ENCODE data around the gene CYP27B1. TPM values are rescaled to one million over a fixed set of nuclear protein-coding genes. Genes with fewer than 3 reads are reported as not detected.
A peak's percentile ranks its signal among the peaks of the same experiment; 100 is the strongest.

Gene CYP27B1
- total and polyA plus RNA-seq, 8 donors, result 0.56 to 3.1 (median 1.4) TPM; not detected in 1

DNA sequence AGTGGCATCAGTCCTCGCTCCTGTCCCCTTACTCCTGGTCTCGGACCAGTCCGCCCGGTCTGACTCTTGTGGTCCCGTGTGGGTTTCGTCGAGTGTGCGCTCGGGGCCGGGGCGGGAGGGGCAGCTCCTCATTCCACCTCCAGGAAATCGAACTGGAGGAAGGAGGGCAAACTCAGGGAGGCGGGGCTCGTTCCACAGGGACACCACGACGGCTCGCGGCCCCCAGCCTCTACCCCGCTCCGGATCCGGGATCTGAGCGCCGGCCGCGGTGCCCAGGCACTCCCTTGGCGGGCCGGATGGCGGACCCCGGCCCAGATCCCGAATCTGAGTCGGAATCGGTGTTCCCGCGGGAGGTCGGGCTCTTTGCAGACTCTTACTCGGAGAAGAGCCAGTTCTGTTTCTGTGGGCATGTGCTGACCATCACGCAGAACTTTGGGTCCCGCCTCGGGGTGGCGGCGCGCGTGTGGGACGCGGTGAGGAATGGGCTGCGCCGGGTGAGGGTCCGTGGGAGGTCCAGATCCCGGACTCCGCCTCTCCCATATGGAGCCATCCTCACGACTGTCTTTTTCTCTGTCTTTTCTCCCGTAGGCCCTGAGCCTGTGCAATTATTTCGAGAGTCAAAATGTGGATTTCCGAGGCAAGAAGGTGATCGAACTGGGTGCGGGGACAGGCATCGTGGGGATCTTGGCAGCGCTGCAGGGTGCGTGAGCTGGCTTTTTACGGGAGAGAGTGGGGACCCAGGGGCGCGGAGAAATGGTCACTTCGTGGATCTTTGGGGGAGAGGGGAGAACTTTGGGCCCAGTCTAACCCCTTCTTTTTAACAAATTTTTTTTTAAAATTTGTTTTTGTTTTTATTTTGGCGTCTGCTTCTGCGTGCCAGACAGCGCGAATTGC is 5.8 kb upstream of the CYP27B1 start, which contains the start of gene EEF1AKMT3:
Gene EEF1AKMT3 (plus strand): TSS at position 186 of the 894 bp plus-strand sequence. CDS start 111 bp downstream, at position 297.
- Histone ChIP-seq H3K36me3 (peaks cover 0 to 44% (median 37%) of the 10 kb centered on the region in 4 donors), H3K27ac (peak within 1 kb of the TSS; percentile 92 to 96 (median 93)), H3K4me1 (peaks cover 15 to 27% (median 24%) of the 10 kb centered on the region in 4 donors), H3K27me3 (peaks cover 0 to under 1% (median under 1%) of the 10 kb centered on the region in 3 donors), H3K9me3 (no peaks in the 10 kb centered on the region), H3K4me3 (peak within 1 kb of the TSS; percentile 57 to 95 (median 76))
- TF ChIP-seq POLR2A (IDR thresholded peaks at IDR 0.05) (no peak), POLR2AphosphoS5 (IDR thresholded peaks at IDR 0.05) (no peak), EP300 (IDR thresholded peaks at IDR 0.05) (no peak)
- WGBS, 5 donors, result 1 to 3% (median 2%) methylated on average over 33 to 67 of the region's 67 CpGs
- intact Hi-C loops (cut with DNase I; ENCODE audit: low total_unique reads), result no loop called here
- DNase-seq, result peak; percentile 70 to 83

DNA sequence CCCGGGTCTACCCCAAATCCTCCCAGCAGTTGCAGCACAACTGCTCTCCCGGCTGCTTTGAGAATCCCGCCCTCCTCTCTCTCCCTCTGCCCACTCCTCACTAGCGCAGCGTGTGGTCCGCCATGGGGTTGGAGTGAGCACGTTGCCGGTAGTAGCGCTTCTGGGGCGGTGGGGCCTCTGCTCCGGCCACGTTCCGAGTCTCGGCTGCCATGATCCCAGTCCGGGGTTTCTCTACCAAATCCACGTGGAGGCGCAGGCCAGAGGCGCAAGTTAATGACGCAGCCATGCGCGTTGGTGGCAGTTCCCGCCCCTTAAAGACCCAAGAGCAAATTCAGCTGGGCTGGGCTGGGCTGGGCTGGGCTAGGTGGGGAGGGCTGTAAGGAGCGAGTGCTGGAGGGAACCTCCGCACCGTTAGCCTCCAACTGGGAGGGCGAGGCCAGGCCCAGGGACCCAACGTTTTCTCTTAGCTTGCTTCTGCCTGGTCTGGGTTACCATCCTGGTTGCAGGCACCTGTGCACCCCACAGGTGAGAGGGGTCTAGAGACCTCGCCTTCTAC is 5.1 kb upstream of the CYP27B1 start, which contains the start of gene METTL1:
Gene METTL1 (minus strand): TSS at position 233 of the 556 bp plus-strand sequence. CDS start 22 bp downstream, at position 211.
- Histone ChIP-seq H3K27ac (peak within 1 kb of the TSS; percentile 92 to 96 (median 93)), H3K4me1 (peaks cover 17 to 29% (median 28%) of the 10 kb centered on the region in 4 donors), H3K36me3 (peaks cover 0 to 44% (median 37%) of the 10 kb centered on the region in 4 donors), H3K4me3 (peak within 1 kb of the TSS; percentile 57 to 95 (median 76)), H3K9me3 (no peaks in the 10 kb centered on the region), H3K27me3 (peaks cover 0 to 8% (median 8%) of the 10 kb centered on the region in 3 donors)
- intact Hi-C loops (cut with DNase I; ENCODE audit: low total_unique reads), result no loop called here
- peak; percentile 95 to 99 for DNase-seq
- WGBS, 5 donors, result 0 to 1% (median 0%) methylated on average over 24 to 28 of the region's 28 CpGs
- TF ChIP-seq POLR2AphosphoS5 (IDR thresholded peaks at IDR 0.05) (peak; percentile 41 to 92 (median 62)), EP300 (IDR thresholded peaks at IDR 0.05) (no peak), POLR2A (IDR thresholded peaks at IDR 0.05) (no peak)
- TF ChIP-seq, protein P1, sequence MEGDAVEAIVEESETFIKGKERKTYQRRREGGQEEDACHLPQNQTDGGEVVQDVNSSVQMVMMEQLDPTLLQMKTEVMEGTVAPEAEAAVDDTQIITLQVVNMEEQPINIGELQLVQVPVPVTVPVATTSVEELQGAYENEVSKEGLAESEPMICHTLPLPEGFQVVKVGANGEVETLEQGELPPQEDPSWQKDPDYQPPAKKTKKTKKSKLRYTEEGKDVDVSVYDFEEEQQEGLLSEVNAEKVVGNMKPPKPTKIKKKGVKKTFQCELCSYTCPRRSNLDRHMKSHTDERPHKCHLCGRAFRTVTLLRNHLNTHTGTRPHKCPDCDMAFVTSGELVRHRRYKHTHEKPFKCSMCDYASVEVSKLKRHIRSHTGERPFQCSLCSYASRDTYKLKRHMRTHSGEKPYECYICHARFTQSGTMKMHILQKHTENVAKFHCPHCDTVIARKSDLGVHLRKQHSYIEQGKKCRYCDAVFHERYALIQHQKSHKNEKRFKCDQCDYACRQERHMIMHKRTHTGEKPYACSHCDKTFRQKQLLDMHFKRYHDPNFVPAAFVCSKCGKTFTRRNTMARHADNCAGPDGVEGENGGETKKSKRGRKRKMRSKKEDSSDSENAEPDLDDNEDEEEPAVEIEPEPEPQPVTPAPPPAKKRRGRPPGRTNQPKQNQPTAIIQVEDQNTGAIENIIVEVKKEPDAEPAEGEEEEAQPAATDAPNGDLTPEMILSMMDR (IDR thresholded peaks at IDR 0.05), result no peak

DNA sequence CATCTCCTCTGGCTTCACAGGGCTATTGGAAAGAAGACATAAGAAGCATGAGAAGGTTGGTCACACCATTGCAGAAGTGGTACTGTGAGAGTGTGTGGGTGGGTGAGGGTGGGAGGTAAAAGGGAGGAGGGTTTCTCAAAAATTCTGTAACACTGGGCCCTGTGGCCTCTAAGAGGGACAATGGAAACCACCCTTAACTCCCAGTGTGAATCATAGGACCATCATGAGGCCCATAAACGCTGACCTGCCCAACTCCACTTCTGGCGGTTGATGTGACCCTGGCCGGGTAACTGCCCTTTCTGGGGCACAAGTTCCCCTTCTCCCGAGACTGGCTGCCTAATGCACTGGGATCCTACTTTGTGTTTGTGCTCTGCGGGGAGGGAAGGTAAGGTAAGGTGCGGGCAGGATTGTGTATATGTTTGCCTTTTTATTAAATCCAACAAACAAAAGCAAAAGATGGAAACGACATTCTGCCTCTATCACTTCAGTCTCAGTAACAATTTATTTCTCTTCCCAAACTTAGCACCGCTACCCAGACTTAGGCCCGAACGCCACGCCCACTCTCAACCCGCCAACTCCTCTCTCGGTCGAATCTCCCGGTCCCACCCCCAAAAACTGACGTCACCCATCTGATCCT is 4.5 kb upstream of the CYP27B1 start:
- Histone ChIP-seq H3K4me3 (peak overlapping the region; percentile 57 to 95 (median 76)), H3K4me1 (peaks cover 23 to 35% (median 34%) of the 10 kb centered on the region in 4 donors), H3K9me3 (no peaks in the 10 kb centered on the region), H3K27me3 (peaks cover 0 to 14% (median 14%) of the 10 kb centered on the region in 3 donors), H3K36me3 (peaks cover 0 to 44% (median 37%) of the 10 kb centered on the region in 4 donors), H3K27ac (peak overlapping the region; percentile 92 to 96 (median 93))
- TF ChIP-seq, protein P1 (IDR thresholded peaks at IDR 0.05), result no peak
- TF ChIP-seq EP300 (IDR thresholded peaks at IDR 0.05), result no peak
- no peak for TF ChIP-seq POLR2AphosphoS5 (IDR thresholded peaks at IDR 0.05)
- TF ChIP-seq POLR2A (IDR thresholded peaks at IDR 0.05), result no peak
- intact Hi-C loops (cut with DNase I; ENCODE audit: low total_unique reads), result no loop called here
- DNase-seq, result peak; percentile 81 to 97
- 1 to 2% (median 2%) methylated on average over 16 of the region's 16 CpGs for WGBS, 5 donors

DNA sequence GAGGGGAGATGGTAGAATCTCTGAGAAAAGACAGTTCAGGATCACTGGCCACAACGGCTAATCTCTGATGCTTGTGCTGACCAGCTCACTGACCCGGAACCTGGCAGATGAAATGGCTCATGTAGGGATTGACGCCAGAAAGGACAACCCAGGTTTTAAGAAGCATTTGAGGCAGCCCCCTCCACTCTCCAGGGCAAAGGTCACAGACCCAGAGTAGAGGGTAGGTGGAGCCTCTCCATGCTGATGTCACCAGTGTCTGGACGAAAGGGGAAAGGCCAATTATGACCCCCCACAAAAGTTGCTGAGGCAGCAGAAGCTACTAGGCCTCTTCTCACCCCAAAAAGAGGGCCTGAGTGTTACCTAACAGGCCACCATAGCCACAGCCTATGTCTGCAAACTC is 3.9 kb upstream of the CYP27B1 start:
- Histone ChIP-seq H3K4me1 (peaks cover 29 to 41% (median 40%) of the 10 kb centered on the region in 4 donors), H3K4me3 (peak overlapping the region in 2 of 4 donors; percentile 71 to 80), H3K9me3 (no peaks in the 10 kb centered on the region), H3K27ac (peak overlapping the region in 1 of 5 donors; percentile 92), H3K27me3 (peaks cover under 1 to 20% (median 20%) of the 10 kb centered on the region in 3 donors), H3K36me3 (peaks cover 0 to 38% (median 31%) of the 10 kb centered on the region in 4 donors)
- intact Hi-C loops (cut with DNase I; ENCODE audit: low total_unique reads), result no loop called here
- WGBS, 5 donors, result 77 to 93% (median 88%) methylated on average over 3 to 4 of the region's 4 CpGs
- TF ChIP-seq, protein P1 (IDR thresholded peaks at IDR 0.05), result no peak
- DNase-seq, result peak in 1 of 2 donors; percentile 23

All from stomach (tissue), 9 donors.